Fibroblast of lung (primary cell): Measurements from ENCODE around the gene NPEPL1.

ENCODE experiments used
- CTCF ChIP-seq, 2 donors: IDR thresholded peaks in 1 of 2; conservative IDR thresholded peaks in 1 of 2; 1 replicate in 1 of 2; 2 replicates in 1 of 2; pipeline ENCODE4 v1.5.1; 2011 to 2012; ENCODE audit warnings: low read length in 2 of 2, control low read depth in 1 of 2, inconsistent platforms in 1 of 2, low read depth in 1 of 2, mild to moderate bottlenecking in 1 of 2
- EZH2 ChIP-seq: IDR thresholded peaks from 2 replicates; pipeline ENCODE4 v1.5.1; 2012; ENCODE audit warnings: low read length, control low read depth, mild to moderate bottlenecking; ENCODE audit errors: missing control alignments

GRCh38 chr20:58649288-58650180, 43.1 kb upstream of the NPEPL1 start:
- TF ChIP-seq CTCF (conservative IDR thresholded peaks at IDR 0.05 in 1 of 2, IDR thresholded peaks at IDR 0.05 in 1 of 2; ENCODE audit: low read depth in 1 of 2, low read length in 2 of 2) (no peak), EZH2 (no peak)
